ENCODE measurements around the gene ASIC5.

Gene ASIC5

GRCh38 chr4:155780775-155781174 is 85.3 kb downstream of the ASIC5 start:
- ChIA-PET POLR2A (no interaction called here), CTCF (interaction anchor here (0.7 to 1.4 kb wide), 3 partner anchors 11 to 252 kb away, joined by 3 to 6 read pairs (median 3); no protein-coding TSS in a partner anchor)
- DNase-seq (ENCODE audit: extremely low spot score), result no peak
- no peak for TF ChIP-seq CTCF (IDR thresholded peaks at IDR 0.05; ENCODE audit: control extremely low read depth, extremely low read depth, low read depth, missing control alignments)
